Measurements from ENCODE around the gene PSMD11.
"Not testable (repeated sequence)": the region's sequence is repeated elsewhere in the genome, so short reads cannot be mapped to it uniquely, and the experiment has no call there.

Gene PSMD11

DNA sequence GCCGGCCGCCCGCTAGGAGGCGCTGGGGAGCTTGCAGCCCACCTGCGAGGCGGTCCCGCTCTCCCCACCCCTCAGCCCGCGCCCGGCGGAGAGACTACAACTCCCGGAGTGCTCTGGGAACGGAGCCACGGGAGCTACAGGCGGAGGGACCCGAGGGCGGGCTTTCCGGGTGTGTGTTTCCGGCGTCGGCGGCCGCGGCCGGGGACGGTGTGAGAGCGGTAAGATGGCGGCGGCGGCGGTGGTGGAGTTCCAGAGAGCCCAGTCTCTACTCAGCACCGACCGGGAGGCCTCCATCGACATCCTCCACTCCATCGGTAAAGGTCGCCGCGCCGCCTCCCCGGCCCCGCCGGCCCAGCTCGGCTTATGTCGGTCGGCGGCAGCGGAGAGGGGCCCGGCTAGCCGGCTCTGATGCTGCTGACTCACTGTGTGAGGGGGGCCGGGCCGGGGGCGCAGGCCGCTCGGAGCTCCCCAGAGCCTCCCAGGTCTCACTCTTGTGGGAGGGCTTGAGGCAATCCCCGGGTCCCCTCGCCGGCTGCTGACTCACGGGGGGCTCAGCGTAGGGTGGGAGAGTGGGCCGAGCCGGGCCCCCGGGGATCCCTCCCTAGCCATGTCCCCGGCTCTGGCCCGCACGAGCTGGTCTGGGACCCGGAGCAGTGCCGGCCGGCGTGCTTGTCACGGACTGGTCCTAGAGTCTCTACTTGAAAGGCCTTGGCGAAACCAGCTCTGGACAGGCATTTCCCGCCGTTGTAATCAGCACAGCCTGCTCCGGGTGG is at the start of gene PSMD11:
TSS of gene PSMD11 (plus strand) at position 210 of the 773 bp plus-strand sequence. CDS start at position 224, 14 bp downstream.
- H3K4me3 ChIP-seq (ENCODE audit: low read depth in 1 of 2, low read length in 1 of 2), result peak within 1 kb of the TSS; percentile 85 to 94
- H3K9me3 ChIP-seq, result no peaks in the 10 kb centered on the region
- peaks cover 29% of the 10 kb centered on the region for H3K27me3 ChIP-seq
- peak within 1 kb of the TSS; percentile 67 for H3K27ac ChIP-seq
- peaks cover 15 to 20% of the 10 kb centered on the region in 2 experiments for H3K4me1 ChIP-seq (ENCODE audit: control insufficient read depth in 1 of 2, insufficient read depth in 1 of 2, low read depth in 1 of 2, low read length in 1 of 2)
- peaks cover 25% of the 10 kb centered on the region for H3K36me3 ChIP-seq
- TF ChIP-seq, protein P1, sequence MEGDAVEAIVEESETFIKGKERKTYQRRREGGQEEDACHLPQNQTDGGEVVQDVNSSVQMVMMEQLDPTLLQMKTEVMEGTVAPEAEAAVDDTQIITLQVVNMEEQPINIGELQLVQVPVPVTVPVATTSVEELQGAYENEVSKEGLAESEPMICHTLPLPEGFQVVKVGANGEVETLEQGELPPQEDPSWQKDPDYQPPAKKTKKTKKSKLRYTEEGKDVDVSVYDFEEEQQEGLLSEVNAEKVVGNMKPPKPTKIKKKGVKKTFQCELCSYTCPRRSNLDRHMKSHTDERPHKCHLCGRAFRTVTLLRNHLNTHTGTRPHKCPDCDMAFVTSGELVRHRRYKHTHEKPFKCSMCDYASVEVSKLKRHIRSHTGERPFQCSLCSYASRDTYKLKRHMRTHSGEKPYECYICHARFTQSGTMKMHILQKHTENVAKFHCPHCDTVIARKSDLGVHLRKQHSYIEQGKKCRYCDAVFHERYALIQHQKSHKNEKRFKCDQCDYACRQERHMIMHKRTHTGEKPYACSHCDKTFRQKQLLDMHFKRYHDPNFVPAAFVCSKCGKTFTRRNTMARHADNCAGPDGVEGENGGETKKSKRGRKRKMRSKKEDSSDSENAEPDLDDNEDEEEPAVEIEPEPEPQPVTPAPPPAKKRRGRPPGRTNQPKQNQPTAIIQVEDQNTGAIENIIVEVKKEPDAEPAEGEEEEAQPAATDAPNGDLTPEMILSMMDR (IDR thresholded peaks at IDR 0.05), result peak; percentile 56

DNA sequence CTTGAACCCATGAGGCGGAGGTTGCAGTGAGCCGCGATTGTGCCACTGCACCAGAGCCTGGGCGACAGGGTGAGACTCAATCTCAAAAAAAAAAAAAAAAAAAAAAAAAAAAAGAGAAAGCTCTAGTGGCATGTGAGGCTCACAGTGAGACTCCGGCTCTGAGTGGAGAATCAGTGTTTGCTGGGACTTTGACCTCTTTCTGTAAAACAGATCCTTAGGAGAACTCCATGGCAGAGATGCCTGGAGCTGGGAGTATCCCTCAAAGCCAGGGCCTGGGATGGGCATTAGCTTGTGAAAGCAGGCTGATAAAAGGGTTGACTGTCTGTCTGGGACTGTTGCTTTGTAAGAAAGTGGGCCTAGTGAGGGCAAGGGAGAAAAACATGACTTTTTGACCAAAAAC is 48.0 kb upstream of the PSMD11 start:
- no peaks in the 10 kb centered on the region for H3K9me3 ChIP-seq
- no peaks in the 10 kb centered on the region for H3K36me3 ChIP-seq
- H3K27ac ChIP-seq, result no peak overlapping the region
- no peaks in the 10 kb centered on the region for H3K27me3 ChIP-seq
- no peaks in the 10 kb centered on the region for H3K4me1 ChIP-seq (ENCODE audit: control insufficient read depth in 1 of 2, insufficient read depth in 1 of 2, low read depth in 1 of 2, low read length in 1 of 2)
- no peak overlapping the region for H3K4me3 ChIP-seq (ENCODE audit: low read depth in 1 of 2, low read length in 1 of 2)
- TF ChIP-seq, protein P1 (IDR thresholded peaks at IDR 0.05), result no peak

DNA sequence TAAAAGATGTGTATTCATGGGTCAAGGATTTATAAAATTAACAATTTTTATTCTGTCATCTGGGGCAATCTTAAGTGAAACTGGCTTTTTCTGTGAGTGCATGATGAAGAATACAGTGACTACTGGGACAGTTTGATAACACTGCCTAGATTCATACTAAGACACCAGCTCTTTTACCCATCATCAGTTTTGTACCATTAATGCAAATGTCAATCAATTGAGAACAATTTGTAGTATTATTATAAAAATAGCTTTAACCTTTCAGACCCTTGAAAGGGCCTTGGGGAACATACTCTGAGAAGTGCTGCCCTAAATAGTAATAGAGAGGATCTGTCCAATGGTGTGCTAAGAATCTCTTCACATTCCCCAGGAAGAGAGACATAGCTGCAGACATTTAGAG is 45.4 kb upstream of the PSMD11 start:
- Histone ChIP-seq H3K27ac (no peak overlapping the region), H3K36me3 (no peaks in the 10 kb centered on the region)

DNA sequence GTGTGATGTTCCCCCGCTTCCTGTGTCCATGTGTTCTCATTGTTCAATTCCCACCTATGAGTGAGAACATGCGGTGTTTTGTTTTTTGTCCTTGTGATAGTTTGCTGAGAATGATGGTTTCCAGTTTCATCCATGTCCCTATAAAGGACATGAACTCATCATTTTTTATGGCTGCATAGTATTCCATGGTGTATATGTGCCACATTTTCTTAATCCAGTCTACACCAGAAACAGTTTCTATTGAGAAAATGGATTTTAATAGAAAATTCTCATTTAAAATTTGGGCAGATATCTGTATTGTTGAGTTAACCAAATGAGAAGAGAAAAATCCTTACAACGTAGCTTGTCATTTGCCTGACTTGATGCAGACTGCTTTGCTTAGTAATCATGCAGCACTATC is 34.2 kb upstream of the PSMD11 start:
- H3K4me3 ChIP-seq (ENCODE audit: low read depth in 1 of 2, low read length in 1 of 2); H3K4me1 ChIP-seq (ENCODE audit: control insufficient read depth in 1 of 2, insufficient read depth in 1 of 2, low read depth in 1 of 2, low read length in 1 of 2); H3K27ac ChIP-seq; H3K27me3 ChIP-seq; H3K9me3 ChIP-seq: not testable (repeated sequence)
- H3K36me3 ChIP-seq, result peaks cover 36% of the 10 kb centered on the region

More for the DNA sequence above, 45.4 kb upstream of the PSMD11 start:
- Histone ChIP-seq H3K9me3 (no peaks in the 10 kb centered on the region), H3K27me3 (no peaks in the 10 kb centered on the region), H3K4me3 (ENCODE audit: low read depth in 1 of 2, low read length in 1 of 2) (no peak overlapping the region), H3K4me1 (ENCODE audit: control insufficient read depth in 1 of 2, insufficient read depth in 1 of 2, low read depth in 1 of 2, low read length in 1 of 2) (no peaks in the 10 kb centered on the region)
- TF ChIP-seq, protein P1 (IDR thresholded peaks at IDR 0.05), result no peak

DNA sequence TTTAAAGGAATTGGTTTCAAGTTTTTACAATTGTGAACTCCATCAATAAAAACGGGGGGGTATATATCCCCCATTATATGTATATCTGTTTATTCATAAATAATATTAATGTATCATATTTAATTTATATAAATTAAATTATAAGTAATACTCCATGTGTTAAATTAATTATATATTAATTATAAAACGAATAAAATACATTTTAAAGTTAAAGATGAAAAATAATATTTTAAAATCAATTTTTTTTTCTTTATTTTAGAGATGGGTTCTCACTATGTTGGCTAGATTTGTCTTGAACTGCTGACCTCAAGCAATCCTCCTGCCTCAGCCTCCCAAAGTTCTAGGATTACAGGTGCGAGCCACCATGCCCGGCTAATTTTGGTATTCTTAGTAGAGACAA is 17.4 kb upstream of the PSMD11 start:
- TF ChIP-seq, protein P1 (IDR thresholded peaks at IDR 0.05), result no peak
- Histone ChIP-seq H3K4me1 (ENCODE audit: control insufficient read depth in 1 of 2, insufficient read depth in 1 of 2, low read depth in 1 of 2, low read length in 1 of 2) (no peaks in the 10 kb centered on the region), H3K9me3 (no peaks in the 10 kb centered on the region), H3K4me3 (ENCODE audit: low read depth in 1 of 2, low read length in 1 of 2) (no peak overlapping the region), H3K27me3 (no peaks in the 10 kb centered on the region), H3K27ac (no peak overlapping the region), H3K36me3 (no peaks in the 10 kb centered on the region)

DNA sequence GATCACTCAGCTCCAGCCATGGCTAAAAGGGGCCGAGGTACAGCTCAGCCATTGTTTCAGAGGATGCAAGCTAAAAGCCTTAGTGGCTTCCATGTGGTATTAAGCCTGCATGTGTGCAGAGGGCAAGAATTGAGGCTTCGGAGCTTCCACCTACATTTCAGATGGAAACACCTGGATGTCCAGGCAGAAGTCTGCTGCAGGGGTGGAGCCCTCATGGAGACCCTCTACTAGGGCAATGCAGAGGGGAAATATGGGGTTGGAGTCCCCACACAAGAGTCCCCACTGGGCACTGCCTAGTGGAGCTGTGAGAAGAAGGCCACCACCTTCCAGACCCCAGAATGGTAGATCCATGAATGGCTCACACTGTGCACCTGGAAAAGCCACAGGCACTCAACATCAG is 14.7 kb upstream of the PSMD11 start:
- Histone ChIP-seq H3K27ac (no peak overlapping the region), H3K4me3 (ENCODE audit: low read depth in 1 of 2, low read length in 1 of 2) (no peak overlapping the region), H3K27me3 (no peaks in the 10 kb centered on the region), H3K36me3 (no peaks in the 10 kb centered on the region), H3K4me1 (ENCODE audit: control insufficient read depth in 1 of 2, insufficient read depth in 1 of 2, low read depth in 1 of 2, low read length in 1 of 2) (no peaks in the 10 kb centered on the region), H3K9me3 (no peaks in the 10 kb centered on the region)
- TF ChIP-seq, protein P1 (IDR thresholded peaks at IDR 0.05), result no peak

All from neutrophil (primary cell).